ENCODE data around the gene MTX1. TPM values are rescaled to one million over a fixed set of nuclear protein-coding genes. Genes with fewer than 3 reads are reported as not detected.
"Not testable (repeated sequence)": the region's sequence is repeated elsewhere in the genome, so short reads cannot be mapped to it uniquely, and the experiment has no call there.

MTX1 gene
- total and polyA plus RNA-seq, 9 donors, result 15.6 to 35.4 (median 27.7) TPM

DNA sequence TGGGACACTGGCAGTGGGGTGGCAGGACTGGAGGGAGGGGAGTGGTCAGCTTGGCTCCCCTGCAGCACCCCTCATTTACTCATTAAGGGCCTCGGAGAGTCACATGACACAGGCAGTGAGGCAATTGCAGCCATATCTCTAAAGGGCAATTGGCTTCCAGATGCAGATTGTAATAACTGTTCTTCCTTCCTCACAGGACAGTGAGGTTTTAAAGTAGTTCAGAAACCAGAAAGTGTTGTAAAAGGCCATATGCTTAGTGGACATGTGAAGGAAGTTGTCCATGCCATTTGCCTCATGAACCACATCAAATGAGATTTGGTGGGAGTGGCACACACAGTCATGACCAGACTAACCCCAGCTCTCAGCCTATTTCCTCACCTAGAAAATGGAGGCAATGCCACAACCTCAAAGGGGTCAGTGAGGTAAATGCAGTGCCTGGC is 11.1 kb downstream of the MTX1 start:
- WGBS, 3 donors, result 2 to 9% (median 4%) methylated on average over 1 of the region's 1 CpG
- no peaks in the 10 kb centered on the region for H3K36me3 ChIP-seq
- no peaks in the 10 kb centered on the region for H3K4me1 ChIP-seq (ENCODE audit: insufficient read depth)
- H3K27me3 ChIP-seq, result no peaks in the 10 kb centered on the region
- DNase-seq, result peak in 4 of 5 donors; percentile 44 to 62 (median 52)
- no peak overlapping the region for H3K27ac ChIP-seq
- no peaks in the 10 kb centered on the region for H3K9me3 ChIP-seq
- intact Hi-C loops (cut with DNase I), result no loop called here
- TF ChIP-seq POLR2A (IDR thresholded peaks at IDR 0.05) (no peak), EP300 (IDR thresholded peaks at IDR 0.05) (no peak)
- TF ChIP-seq, protein P1, sequence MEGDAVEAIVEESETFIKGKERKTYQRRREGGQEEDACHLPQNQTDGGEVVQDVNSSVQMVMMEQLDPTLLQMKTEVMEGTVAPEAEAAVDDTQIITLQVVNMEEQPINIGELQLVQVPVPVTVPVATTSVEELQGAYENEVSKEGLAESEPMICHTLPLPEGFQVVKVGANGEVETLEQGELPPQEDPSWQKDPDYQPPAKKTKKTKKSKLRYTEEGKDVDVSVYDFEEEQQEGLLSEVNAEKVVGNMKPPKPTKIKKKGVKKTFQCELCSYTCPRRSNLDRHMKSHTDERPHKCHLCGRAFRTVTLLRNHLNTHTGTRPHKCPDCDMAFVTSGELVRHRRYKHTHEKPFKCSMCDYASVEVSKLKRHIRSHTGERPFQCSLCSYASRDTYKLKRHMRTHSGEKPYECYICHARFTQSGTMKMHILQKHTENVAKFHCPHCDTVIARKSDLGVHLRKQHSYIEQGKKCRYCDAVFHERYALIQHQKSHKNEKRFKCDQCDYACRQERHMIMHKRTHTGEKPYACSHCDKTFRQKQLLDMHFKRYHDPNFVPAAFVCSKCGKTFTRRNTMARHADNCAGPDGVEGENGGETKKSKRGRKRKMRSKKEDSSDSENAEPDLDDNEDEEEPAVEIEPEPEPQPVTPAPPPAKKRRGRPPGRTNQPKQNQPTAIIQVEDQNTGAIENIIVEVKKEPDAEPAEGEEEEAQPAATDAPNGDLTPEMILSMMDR (IDR thresholded peaks at IDR 0.05), result no peak
- H3K4me3 ChIP-seq, result no peak overlapping the region

DNA sequence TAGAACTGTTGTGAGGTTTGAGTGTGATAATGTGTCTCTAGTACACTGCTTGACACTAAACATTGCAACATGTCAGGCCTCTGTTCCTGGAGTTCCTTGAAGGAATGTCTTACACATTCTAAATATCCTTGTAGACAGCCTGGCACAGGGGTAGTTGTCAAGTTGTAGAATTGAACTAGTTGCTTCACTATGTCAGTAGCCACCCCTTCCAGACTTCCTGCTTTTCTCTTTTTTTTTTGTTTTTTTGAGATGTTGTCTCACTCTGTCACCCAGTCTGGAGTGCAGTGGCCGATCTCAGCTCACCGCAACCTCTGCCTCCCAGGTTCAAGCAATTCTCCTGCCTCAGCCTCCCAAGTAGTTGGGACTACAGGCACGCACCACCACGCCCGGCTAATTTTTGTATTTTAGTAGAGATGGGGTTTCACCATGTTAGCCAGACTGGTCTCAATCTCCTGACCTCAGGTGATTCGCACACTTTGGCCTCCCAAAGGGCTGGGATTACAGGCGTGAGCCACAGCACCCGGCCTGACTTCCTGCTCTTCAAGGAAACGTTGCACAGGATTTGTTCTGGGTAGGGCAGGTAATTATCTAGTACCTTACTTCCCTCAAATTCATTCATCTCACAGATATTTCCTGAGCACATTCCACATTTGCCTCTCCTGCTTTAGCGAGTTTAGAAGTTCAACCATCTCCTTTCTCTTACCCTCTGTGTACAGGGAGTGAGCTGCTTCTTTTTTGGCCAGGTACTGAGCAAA is 11.9 kb downstream of the MTX1 start:
- H3K27ac ChIP-seq; H3K4me1 ChIP-seq (ENCODE audit: insufficient read depth); H3K27me3 ChIP-seq; H3K4me3 ChIP-seq; H3K36me3 ChIP-seq; intact Hi-C loops (cut with DNase I); DNase-seq; H3K9me3 ChIP-seq: not testable (repeated sequence)
- 90 to 93% (median 92%) methylated on average over 10 of the region's 10 CpGs for WGBS, 3 donors

DNA sequence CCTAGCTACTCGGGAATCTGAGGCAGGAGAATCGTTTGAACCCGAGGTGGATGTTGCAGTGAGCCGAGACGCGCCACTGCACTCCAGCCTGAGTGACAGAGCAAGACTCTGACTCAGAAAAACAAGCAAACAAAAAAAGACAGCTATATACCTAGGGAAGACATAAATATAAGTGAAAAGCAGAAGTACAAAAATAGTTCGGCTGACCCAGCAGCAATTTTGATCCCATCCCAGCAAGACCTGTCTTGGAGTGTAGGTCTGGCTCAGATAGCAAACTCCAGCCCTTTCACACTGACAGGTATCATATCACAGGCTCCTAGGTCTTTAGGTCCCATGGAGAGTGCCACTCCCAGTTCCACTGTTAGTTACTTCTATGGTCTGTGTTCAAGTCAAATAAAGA is 14.6 kb downstream of the MTX1 start:
- intact Hi-C loops (cut with DNase I), result no loop called here
- Histone ChIP-seq H3K27me3 (no peaks in the 10 kb centered on the region), H3K36me3 (no peaks in the 10 kb centered on the region), H3K4me1 (ENCODE audit: insufficient read depth) (no peaks in the 10 kb centered on the region), H3K27ac (no peak overlapping the region), H3K9me3 (no peaks in the 10 kb centered on the region), H3K4me3 (no peak overlapping the region)
- no peak for DNase-seq
- 87 to 90% (median 89%) methylated on average over 7 of the region's 7 CpGs for WGBS, 3 donors
- no peak for TF ChIP-seq POLR2A (IDR thresholded peaks at IDR 0.05)
- TF ChIP-seq, protein P1 (IDR thresholded peaks at IDR 0.05), result no peak
- no peak for TF ChIP-seq EP300 (IDR thresholded peaks at IDR 0.05)

DNA sequence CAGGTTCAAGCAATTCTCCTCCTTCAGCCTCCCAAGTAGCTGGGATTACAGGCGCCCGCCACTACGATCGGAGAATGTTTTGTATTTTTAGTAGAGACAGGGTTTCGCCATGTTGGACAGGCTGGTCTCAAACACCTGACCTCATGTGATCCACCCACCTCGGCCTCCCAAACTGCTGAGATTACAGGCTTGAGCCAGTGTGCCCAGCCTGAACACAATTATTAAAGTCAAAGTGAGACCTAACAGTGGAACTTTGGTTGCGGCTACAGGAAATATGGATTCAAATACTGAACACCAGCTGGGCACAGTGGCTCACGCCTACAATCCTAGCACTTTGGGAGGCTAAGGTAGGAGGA is 16.9 kb downstream of the MTX1 start:
- 92 to 96% (median 95%) methylated on average over 8 of the region's 8 CpGs for WGBS, 3 donors
- intact Hi-C loops (cut with DNase I), result loop anchor here in 1 of 4 donors (5.0 kb wide), 1 partner anchor 33 kb away; no protein-coding TSS in a partner anchor
- not testable (repeated sequence) for H3K4me3 ChIP-seq; H3K36me3 ChIP-seq; H3K27me3 ChIP-seq; DNase-seq; H3K4me1 ChIP-seq (ENCODE audit: insufficient read depth); H3K9me3 ChIP-seq; H3K27ac ChIP-seq

DNA sequence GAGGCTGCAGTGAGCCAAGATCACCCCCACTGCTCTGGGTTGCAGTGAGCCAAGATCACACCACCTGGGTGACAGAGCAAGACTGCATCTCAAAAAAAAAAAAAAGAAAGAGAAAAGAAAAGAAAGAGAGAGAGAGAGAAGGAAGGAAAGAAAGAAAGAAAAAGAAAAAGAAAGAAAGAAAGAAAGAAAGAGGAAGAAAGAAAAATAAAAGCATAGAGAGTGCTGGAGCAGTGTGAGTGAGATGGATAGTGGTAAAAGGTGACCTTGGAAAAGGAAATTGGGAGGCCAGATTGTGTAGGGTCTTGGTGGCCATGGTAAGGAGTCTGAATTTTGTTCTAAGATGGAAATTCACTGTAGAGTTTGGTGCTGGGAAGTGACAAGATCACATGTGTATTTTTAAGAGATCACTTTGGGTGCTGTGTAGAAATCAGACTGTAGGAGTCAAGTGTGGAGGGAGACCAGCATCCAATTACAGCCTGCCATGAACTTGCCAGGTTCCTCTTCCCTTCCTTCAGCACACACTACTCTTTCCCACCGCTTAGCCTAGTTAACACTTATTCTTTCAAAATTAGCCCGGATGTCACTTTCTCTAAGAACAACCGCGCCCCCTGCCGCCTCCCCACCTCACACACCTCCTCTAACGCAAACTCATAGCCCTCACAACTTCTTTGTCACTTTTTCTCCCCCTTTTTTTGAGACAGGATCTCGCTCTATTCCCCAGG is 17.9 kb downstream of the MTX1 start:
- no peaks in the 10 kb centered on the region for H3K9me3 ChIP-seq
- intact Hi-C loops (cut with DNase I), result loop anchor here in 2 of 4 donors (2.0 to 5.0 kb wide), 2 partner anchors 20 to 34 kb away; partner anchors contain the start of gene THBS3 (in 1 of the 2)
- no peaks in the 10 kb centered on the region for H3K27me3 ChIP-seq
- H3K27ac ChIP-seq, result peak overlapping the region in 1 of 2 donors; percentile 72
- no peaks in the 10 kb centered on the region for H3K4me1 ChIP-seq (ENCODE audit: insufficient read depth)
- 0% methylated on average over 7 of the region's 7 CpGs for WGBS, 3 donors
- DNase-seq, result peak; percentile 51 to 84 (median 75)
- no peak for TF ChIP-seq EP300 (IDR thresholded peaks at IDR 0.05)
- TF ChIP-seq, protein P1 (IDR thresholded peaks at IDR 0.05), result peak; percentile 30 to 68 (median 56)
- H3K36me3 ChIP-seq, result no peaks in the 10 kb centered on the region
- H3K4me3 ChIP-seq, result peak overlapping the region; percentile 55

Measured in ovary (tissue), 9 donors.